Astrocyte (in vitro differentiated cells and primary cell): Measurements from ENCODE around the gene TAS2R46. TPM values are rescaled to one million over a fixed set of nuclear protein-coding genes. Genes with fewer than 3 reads are reported as not detected.

ENCODE experiments used
- DNase-seq: peaks from one replicate; pipeline ENCODE4 v3.0.0-alpha.2; 2010; ENCODE audit warnings: low read depth
- FAIRE-seq: peaks from 2 replicates; lab custom pipeline; 2011; peaks lifted over from hg19 to GRCh38; lab: Jason Lieb, UNC
- H2AFZ ChIP-seq: 2 replicates; pipeline ENCODE4 v1.6.0; 2012; ENCODE audit warnings: low read depth, low read length, inconsistent platforms
- H3K27ac ChIP-seq: 2 replicates; pipeline ENCODE4 v1.5.1; 2011; ENCODE audit warnings: low read depth, low read length, inconsistent platforms
- H3K27me3 ChIP-seq: 2 replicates; pipeline ENCODE4 v1.6.0; 2011; ENCODE audit warnings: low read length, inconsistent platforms; ENCODE audit not compliant: insufficient read depth
- H3K36me3 ChIP-seq: 2 replicates; pipeline ENCODE4 v1.5.1; 2011; ENCODE audit warnings: low read length, inconsistent platforms; ENCODE audit not compliant: insufficient read depth
- H3K4me1 ChIP-seq: 2 replicates; pipeline ENCODE4 v1.5.1; 2011; ENCODE audit warnings: low read length, inconsistent platforms; ENCODE audit not compliant: insufficient read depth
- H3K4me2 ChIP-seq: 2 replicates; pipeline ENCODE4 v1.6.0; 2012; ENCODE audit warnings: low read length, inconsistent platforms
- H3K4me3 ChIP-seq: 2 replicates; pipeline ENCODE4 v1.5.1; 2011; ENCODE audit warnings: low read depth, mild to moderate bottlenecking, low read length, inconsistent platforms; ENCODE audit not compliant: insufficient read depth
- H3K79me2 ChIP-seq: 2 replicates; pipeline ENCODE4 v1.6.0; 2012; ENCODE audit warnings: mild to moderate bottlenecking, low read length, inconsistent platforms; ENCODE audit not compliant: insufficient read depth
- H3K9ac ChIP-seq: 2 replicates; pipeline ENCODE4 v1.6.0; 2012; ENCODE audit warnings: mild to moderate bottlenecking, low read length, inconsistent platforms
- H3K9me3 ChIP-seq: 2 replicates; pipeline ENCODE4 v1.5.1; 2012; ENCODE audit warnings: low read depth, mild to moderate bottlenecking, low read length, inconsistent platforms; ENCODE audit not compliant: insufficient read depth
- H4K20me1 ChIP-seq: 2 replicates; pipeline ENCODE4 v1.6.0; 2012; ENCODE audit warnings: low read length, inconsistent platforms; ENCODE audit not compliant: insufficient read depth
- H3K27ac Mint-ChIP-seq: one replicate; pipeline ENCODE4 v1.8.0; 2021; ENCODE audit warnings: mild to moderate bottlenecking, mixed read lengths; ENCODE audit not compliant: unreplicated experiment
- H3K27me3 Mint-ChIP-seq: one replicate; pipeline ENCODE4 v1.8.0; 2021; ENCODE audit warnings: low read depth, mixed read lengths; ENCODE audit not compliant: unreplicated experiment
- H3K36me3 Mint-ChIP-seq: one replicate; pipeline ENCODE4 v1.8.0; 2021; ENCODE audit warnings: low read depth, mixed read lengths; ENCODE audit not compliant: unreplicated experiment
- H3K4me1 Mint-ChIP-seq: one replicate; pipeline ENCODE4 v1.8.0; 2021; ENCODE audit warnings: low read depth, mixed read lengths; ENCODE audit not compliant: unreplicated experiment
- H3K4me3 Mint-ChIP-seq: one replicate; pipeline ENCODE4 v1.8.0; 2021; ENCODE audit warnings: mild to moderate bottlenecking, moderate library complexity, mixed read lengths; ENCODE audit not compliant: unreplicated experiment
- H3K9me3 Mint-ChIP-seq: one replicate; pipeline ENCODE4 v1.8.0; 2021; ENCODE audit warnings: mild to moderate bottlenecking, mixed read lengths; ENCODE audit not compliant: unreplicated experiment
- CTCF ChIP-seq: IDR thresholded peaks from 2 replicates; pipeline ENCODE4 v1.5.1; 2011; ENCODE audit warnings: low read depth, mild to moderate bottlenecking, inconsistent platforms, low read length, moderate library complexity; ENCODE audit not compliant: insufficient read depth
- EZH2 ChIP-seq: IDR thresholded peaks from 2 replicates; pipeline ENCODE4 v1.6.1; 2012; ENCODE audit warnings: mild to moderate bottlenecking, low read length, inconsistent platforms; ENCODE audit not compliant: insufficient read depth
- total RNA-seq: library from RNA; stranded (reverse); gene quantifications from 2 replicates; pipeline ENCODE4 v1.2.1, GENCODE V29; 2021

TAS2R46 gene
- total RNA-seq, 1 donor from 2014 or later, result 0.57 TPM

GRCh38 chr12:11092128-11092527 is 30.0 kb upstream of the TAS2R46 start, which contains the start of gene TAS2R43:
Gene TAS2R43 (minus strand): TSS chr12:11092313. CDS start chr12:11092229, 84 bp downstream.
- DNase-seq (no peak), FAIRE-seq (no peak)
- H4K20me1 ChIP-seq, result peaks cover 7% of the 10 kb centered on the region
- no peak within 1 kb of the TSS for H3K4me3 Mint-ChIP-seq
- no peaks in the 10 kb centered on the region for H3K27me3 Mint-ChIP-seq
- H3K9me3 Mint-ChIP-seq, result no peaks in the 10 kb centered on the region
- no peak within 1 kb of the TSS for H3K4me3 ChIP-seq
- H2AFZ ChIP-seq, result no peak within 1 kb of the TSS
- peaks cover 3% of the 10 kb centered on the region for H3K79me2 ChIP-seq
- H3K4me1 ChIP-seq, result no peaks in the 10 kb centered on the region
- no peaks in the 10 kb centered on the region for H3K9me3 ChIP-seq
- no peak within 1 kb of the TSS for H3K27ac ChIP-seq
- no peak within 1 kb of the TSS for H3K9ac ChIP-seq
- peaks cover 2% of the 10 kb centered on the region for H3K36me3 Mint-ChIP-seq
- H3K27ac Mint-ChIP-seq, result no peak within 1 kb of the TSS
- no peak within 1 kb of the TSS for H3K4me2 ChIP-seq
- H3K27me3 ChIP-seq, result no peaks in the 10 kb centered on the region
- no peaks in the 10 kb centered on the region for H3K4me1 Mint-ChIP-seq
- H3K36me3 ChIP-seq, result no peaks in the 10 kb centered on the region
- TF ChIP-seq EZH2 (no peak), CTCF (no peak)

- Histone ChIP-seq H3K36me3 (no peaks in the 10 kb centered on the region), H4K20me1 (peaks cover 7% of the 10 kb centered on the region), H3K4me3 (no peak overlapping the region), H2AFZ (no peak overlapping the region), H3K79me2 (peaks cover 6% of the 10 kb centered on the region), H3K27me3 (no peaks in the 10 kb centered on the region), H3K4me1 (no peaks in the 10 kb centered on the region), H3K9me3 (no peaks in the 10 kb centered on the region), H3K27ac (no peak overlapping the region), H3K4me2 (no peak overlapping the region), H3K9ac (no peak overlapping the region)
- H3K27ac Mint-ChIP-seq, result no peak overlapping the region
- H3K4me3 Mint-ChIP-seq, result no peak overlapping the region
- H3K36me3 Mint-ChIP-seq, result peaks cover 2% of the 10 kb centered on the region
- DNase-seq (no peak), FAIRE-seq (no peak)
- H3K4me1 Mint-ChIP-seq, result no peaks in the 10 kb centered on the region
- H3K27me3 Mint-ChIP-seq, result no peaks in the 10 kb centered on the region
- no peaks in the 10 kb centered on the region for H3K9me3 Mint-ChIP-seq
- no peak for TF ChIP-seq CTCF
- TF ChIP-seq EZH2, result no peak
Measured at GRCh38 chr12:11089246-11089645, 27.2 kb upstream of the TAS2R46 start.

- TF ChIP-seq EZH2 (no peak), CTCF (no peak)
- Mint-ChIP-seq H3K27ac (no peak overlapping the region), H3K9me3 (peaks cover 6% of the 10 kb centered on the region), H3K4me3 (no peak overlapping the region), H3K27me3 (no peaks in the 10 kb centered on the region), H3K4me1 (no peaks in the 10 kb centered on the region), H3K36me3 (peaks cover 2% of the 10 kb centered on the region)
- FAIRE-seq, result no peak
- Histone ChIP-seq H3K27me3 (no peaks in the 10 kb centered on the region), H3K27ac (no peak overlapping the region), H2AFZ (no peak overlapping the region), H3K4me3 (no peak overlapping the region), H3K4me2 (no peak overlapping the region), H3K9ac (no peak overlapping the region), H3K9me3 (no peaks in the 10 kb centered on the region), H3K79me2 (peaks cover 6% of the 10 kb centered on the region), H3K4me1 (no peaks in the 10 kb centered on the region), H4K20me1 (peaks cover 5% of the 10 kb centered on the region), H3K36me3 (no peaks in the 10 kb centered on the region)
- no peak for DNase-seq
Measured at GRCh38 chr12:11085419-11085818, 23.3 kb upstream of the TAS2R46 start.
